K562 (cell line): ENCODE results near the gene BRCC3. TPM values are rescaled to one million over a fixed set of nuclear protein-coding genes. Genes with fewer than 3 reads are reported as not detected.

Experiments used
- BRD4 ChIP-seq: fragments of 200-600 bp; sonication (generic); IDR thresholded peaks from 2 replicates; pipeline ENCODE4 v1.6.1; 2017; ENCODE audit warnings: inconsistent platforms
- DIDO1 ChIP-seq: fragments of 450-650 bp; IDR thresholded peaks from 2 replicates; pipeline ENCODE4 v1.6.1; 2016; ENCODE audit warnings: low read depth, missing biosample characterization, missing genetic modification characterization
- HDAC8 ChIP-seq: fragments of 450-650 bp; IDR thresholded peaks from 2 replicates; pipeline ENCODE4 v1.6.1; 2016; ENCODE audit warnings: mild to moderate bottlenecking, missing genetic modification characterization, moderate library complexity, missing compliant biosample characterization
- KDM1A ChIP-seq, 2 experiments: fragments of 450-650 bp; IDR thresholded peaks; 2 replicates each; pipeline ENCODE4 v1.6.1; 2016; ENCODE audit warnings: mild to moderate bottlenecking in 2 of 2
- KLF6 ChIP-seq: fragments of 250-450 bp; sonication (Bioruptor Pico); IDR thresholded peaks from 2 replicates; pipeline ENCODE4 v1.4.0; 2020; ENCODE audit warnings: mild to moderate bottlenecking, moderate library complexity, borderline replicate concordance
- MAFG ChIP-seq: fragments of 450-650 bp; conservative IDR thresholded peaks from 2 replicates; pipeline ENCODE4 v1.6.1; 2016; ENCODE audit warnings: missing genetic modification characterization, missing compliant biosample characterization
- MTA3 ChIP-seq: fragments of 450-650 bp; formaldehyde crosslinking; IDR thresholded peaks from 2 replicates; pipeline ENCODE4 v1.6.1; 2017; ENCODE audit warnings: mild to moderate bottlenecking, borderline replicate concordance
- NBN ChIP-seq: fragments of 450-650 bp; IDR thresholded peaks from 2 replicates; pipeline ENCODE4 v1.6.1; 2016; ENCODE audit warnings: low read depth, mild to moderate bottlenecking
- NFXL1 ChIP-seq: fragments of 450-650 bp; formaldehyde crosslinking; IDR thresholded peaks from 2 replicates; pipeline ENCODE4 v1.4.0; 2021; ENCODE audit warnings: mild to moderate bottlenecking
- NR2C1 ChIP-seq, 2 experiments: fragments of 450-650 bp; IDR thresholded peaks; 2 replicates each; pipeline ENCODE4 v1.6.1; 2017; ENCODE audit warnings: mild to moderate bottlenecking in 2 of 2, antibody characterized with exemption in 1 of 2, inconsistent platforms in 1 of 2, missing compliant biosample characterization in 1 of 2, missing genetic modification characterization in 1 of 2
- RBM25 ChIP-seq: fragments of 200-400 bp; formaldehyde crosslinking; IDR thresholded peaks from 2 replicates; pipeline ENCODE4 v1.6.1; 2018; ENCODE audit warnings: low read length, low read depth, moderate library complexity; ENCODE audit not compliant: severe bottlenecking
- SMARCA4 ChIP-seq: fragments of 450-650 bp; IDR thresholded peaks from 2 replicates; pipeline ENCODE4 v1.6.1; 2016
- SMC3 ChIP-seq: conservative IDR thresholded peaks from 2 replicates; pipeline ENCODE4 v1.6.1; 2011; ENCODE audit warnings: low read depth, low read length, improper control_type of control experiment; ENCODE audit not compliant: insufficient read depth
- SPI1 ChIP-seq: IDR thresholded peaks from 2 replicates; pipeline ENCODE4 v1.6.1; 2011; ENCODE audit warnings: low read depth, low read length, control low read depth, borderline replicate concordance
- TRIM24 ChIP-seq, 2 experiments: fragments of 450-650 bp; IDR thresholded peaks; 2 replicates each; pipeline ENCODE4 v1.6.1; 2016
- XRCC5 ChIP-seq: fragments of 200-400 bp; formaldehyde crosslinking; IDR thresholded peaks from 2 replicates; pipeline ENCODE4 v1.6.1; 2017; ENCODE audit warnings: low read depth, mild to moderate bottlenecking, low read length
- ZBTB17 ChIP-seq: fragments of 450-650 bp; formaldehyde crosslinking; IDR thresholded peaks from 2 replicates; pipeline ENCODE4 v1.4.0; 2020; ENCODE audit warnings: mild to moderate bottlenecking
- ZC3H4 ChIP-seq: sonication (generic); formaldehyde crosslinking; IDR thresholded peaks from 2 replicates; pipeline ENCODE4 v1.9.0; 2021; ENCODE audit warnings: missing genetic modification reagents, borderline replicate concordance
- ZKSCAN8 ChIP-seq: fragments of 200-800 bp; sonication (Bioruptor generic); IDR thresholded peaks from 2 replicates; pipeline ENCODE4 v1.6.1; 2016; ENCODE audit warnings: missing genetic modification characterization, missing compliant biosample characterization
- ZNF197 ChIP-seq: fragments of 200-800 bp; sonication (Bioruptor generic); IDR thresholded peaks from 2 replicates; pipeline ENCODE4 v1.6.1; 2016; ENCODE audit warnings: low read depth, missing genetic modification characterization, missing compliant biosample characterization
- ZNF561 ChIP-seq: fragments of 450-650 bp; formaldehyde crosslinking; conservative IDR thresholded peaks from 2 replicates; pipeline ENCODE4 v1.4.0; 2020; ENCODE audit warnings: mild to moderate bottlenecking, moderate library complexity
- ZNF589 ChIP-seq: fragments of 200-800 bp; sonication (Bioruptor generic); IDR thresholded peaks from 2 replicates; pipeline ENCODE4 v1.6.1; 2016; ENCODE audit warnings: low read depth, missing genetic modification characterization, missing compliant biosample characterization
- polyA plus RNA-seq, 8 experiments: library from polyadenylated mRNA; depleted of rRNA in 4 of 8; stranded (reverse) in 5 of 8; unstranded in 3 of 8; fragments of >200 nt; fragmentation: Nextera tagmentation in 2 of 8; fragmentation: Illumina TruSeq in 1 of 8; extraction: Ambion mirVana in 2 of 8; extraction: Trizol in 1 of 8; gene quantifications; 2 replicates each; pipeline versions ENCODE4 v1.2.1 to v1.2.3, GENCODE V29; 2011 to 2014; ENCODE audit warnings: inconsistent platforms in 1 of 8, missing spikeins in 1 of 8
- total RNA-seq, 7 experiments: library from RNA; depleted of rRNA in 6 of 7; stranded (reverse); fragments of >200 nt in 6 of 7; fragmentation: Illumina TruSeq in 2 of 7; extraction: Trizol in 2 of 7; gene quantifications; 2 replicates each; pipeline versions ENCODE4 v1.2.1 to v1.2.3, GENCODE V29; 2011 to 2021; ENCODE audit warnings: low replicate concordance in 1 of 7
- TF ChIP-seq, protein P1 (sequence below): fragments of 450-650 bp; conservative IDR thresholded peaks from 2 replicates; pipeline ENCODE4 v1.6.1; 2016; ENCODE audit warnings: missing genetic modification characterization, low read depth, mild to moderate bottlenecking, control low read depth, missing compliant biosample characterization
- TF ChIP-seq, protein P2 (sequence below): sonication (generic); formaldehyde crosslinking; IDR thresholded peaks from 2 replicates; pipeline ENCODE4 v1.5.0; 2020; ENCODE audit warnings: missing genetic modification reagents
- TF ChIP-seq, protein P3 (sequence below): fragments of 450-650 bp; IDR thresholded peaks from 2 replicates; pipeline ENCODE4 v1.7.1; 2018; ENCODE audit warnings: mild to moderate bottlenecking, low read depth; ENCODE audit not compliant: partially characterized antibody

Gene BRCC3
- total and polyA plus RNA-seq, 9 of the 15 experiments (the other 6 are each of a cell fraction or from before 2014, with no cell fraction given), result 9.6 to 44.8 (median 26.7) TPM

DNA sequence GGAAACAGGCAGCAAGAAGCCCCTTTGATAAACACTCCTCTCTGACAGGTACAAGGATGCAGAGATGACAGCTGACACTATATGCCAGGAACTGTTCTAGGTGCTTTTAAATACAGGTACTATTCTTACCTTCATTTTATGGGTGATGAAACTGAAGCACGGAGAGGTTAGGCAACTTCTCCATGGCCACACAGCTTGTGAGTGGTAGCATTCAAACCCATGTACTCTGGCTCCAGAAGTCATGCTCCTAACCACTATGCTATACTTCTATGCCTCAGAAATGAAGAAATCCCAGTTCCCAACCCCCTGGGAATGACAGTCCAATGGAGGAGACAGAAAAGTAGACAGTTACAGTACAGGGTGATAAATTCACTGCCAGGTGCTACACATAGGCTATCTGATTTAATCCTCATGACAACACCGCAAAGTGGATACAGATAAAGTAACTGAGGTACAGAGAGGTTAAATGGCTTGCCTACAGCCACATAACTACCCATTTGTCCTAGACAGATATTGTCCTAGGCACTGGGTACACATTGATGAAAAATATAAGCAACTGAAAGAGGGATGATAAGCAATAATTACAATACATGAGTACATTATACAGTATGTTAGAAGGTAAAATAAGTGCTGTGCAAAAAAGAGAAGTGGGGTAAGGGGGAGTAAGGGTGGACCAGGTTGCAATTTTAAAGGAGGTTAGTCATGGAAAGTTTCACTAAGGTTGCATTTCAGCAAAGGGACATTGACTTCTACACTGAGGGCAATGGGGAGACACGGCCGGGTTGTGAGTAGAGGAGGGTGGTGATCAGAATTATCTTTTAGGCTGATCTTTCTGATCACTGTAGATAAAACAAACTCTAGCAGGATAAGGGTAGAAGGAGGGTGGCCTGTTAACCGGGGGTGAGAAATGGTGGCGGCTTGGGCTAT, 47.1 kb upstream of the BRCC3 start (continued):
- TF ChIP-seq, protein P1, sequence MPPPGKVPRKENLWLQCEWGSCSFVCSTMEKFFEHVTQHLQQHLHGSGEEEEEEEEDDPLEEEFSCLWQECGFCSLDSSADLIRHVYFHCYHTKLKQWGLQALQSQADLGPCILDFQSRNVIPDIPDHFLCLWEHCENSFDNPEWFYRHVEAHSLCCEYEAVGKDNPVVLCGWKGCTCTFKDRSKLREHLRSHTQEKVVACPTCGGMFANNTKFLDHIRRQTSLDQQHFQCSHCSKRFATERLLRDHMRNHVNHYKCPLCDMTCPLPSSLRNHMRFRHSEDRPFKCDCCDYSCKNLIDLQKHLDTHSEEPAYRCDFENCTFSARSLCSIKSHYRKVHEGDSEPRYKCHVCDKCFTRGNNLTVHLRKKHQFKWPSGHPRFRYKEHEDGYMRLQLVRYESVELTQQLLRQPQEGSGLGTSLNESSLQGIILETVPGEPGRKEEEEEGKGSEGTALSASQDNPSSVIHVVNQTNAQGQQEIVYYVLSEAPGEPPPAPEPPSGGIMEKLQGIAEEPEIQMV, result no peak
- TF ChIP-seq KDM1A (IDR thresholded peaks at IDR 0.05), result peak; percentile 25 to 56; a peak in 1 of 4 replicates
- TF ChIP-seq DIDO1, result no peak
- TF ChIP-seq NR2C1 (IDR thresholded peaks at IDR 0.05), result no peak
- no peak for TF ChIP-seq NR2C1 (tag; IDR thresholded peaks at IDR 0.05)
- no peak for TF ChIP-seq ZNF197 (CRISPR knock-in tag)
- TF ChIP-seq, protein P2, sequence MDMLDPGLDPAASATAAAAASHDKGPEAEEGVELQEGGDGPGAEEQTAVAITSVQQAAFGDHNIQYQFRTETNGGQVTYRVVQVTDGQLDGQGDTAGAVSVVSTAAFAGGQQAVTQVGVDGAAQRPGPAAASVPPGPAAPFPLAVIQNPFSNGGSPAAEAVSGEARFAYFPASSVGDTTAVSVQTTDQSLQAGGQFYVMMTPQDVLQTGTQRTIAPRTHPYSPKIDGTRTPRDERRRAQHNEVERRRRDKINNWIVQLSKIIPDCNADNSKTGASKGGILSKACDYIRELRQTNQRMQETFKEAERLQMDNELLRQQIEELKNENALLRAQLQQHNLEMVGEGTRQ (CRISPR knock-in tag), result no peak
- TF ChIP-seq, protein P3, sequence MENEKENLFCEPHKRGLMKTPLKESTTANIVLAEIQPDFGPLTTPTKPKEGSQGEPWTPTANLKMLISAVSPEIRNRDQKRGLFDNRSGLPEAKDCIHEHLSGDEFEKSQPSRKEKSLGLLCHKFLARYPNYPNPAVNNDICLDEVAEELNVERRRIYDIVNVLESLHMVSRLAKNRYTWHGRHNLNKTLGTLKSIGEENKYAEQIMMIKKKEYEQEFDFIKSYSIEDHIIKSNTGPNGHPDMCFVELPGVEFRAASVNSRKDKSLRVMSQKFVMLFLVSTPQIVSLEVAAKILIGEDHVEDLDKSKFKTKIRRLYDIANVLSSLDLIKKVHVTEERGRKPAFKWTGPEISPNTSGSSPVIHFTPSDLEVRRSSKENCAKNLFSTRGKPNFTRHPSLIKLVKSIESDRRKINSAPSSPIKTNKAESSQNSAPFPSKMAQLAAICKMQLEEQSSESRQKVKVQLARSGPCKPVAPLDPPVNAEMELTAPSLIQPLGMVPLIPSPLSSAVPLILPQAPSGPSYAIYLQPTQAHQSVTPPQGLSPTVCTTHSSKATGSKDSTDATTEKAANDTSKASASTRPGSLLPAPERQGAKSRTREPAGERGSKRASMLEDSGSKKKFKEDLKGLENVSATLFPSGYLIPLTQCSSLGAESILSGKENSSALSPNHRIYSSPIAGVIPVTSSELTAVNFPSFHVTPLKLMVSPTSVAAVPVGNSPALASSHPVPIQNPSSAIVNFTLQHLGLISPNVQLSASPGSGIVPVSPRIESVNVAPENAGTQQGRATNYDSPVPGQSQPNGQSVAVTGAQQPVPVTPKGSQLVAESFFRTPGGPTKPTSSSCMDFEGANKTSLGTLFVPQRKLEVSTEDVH, result no peak
- TF ChIP-seq XRCC5, result no peak
- TF ChIP-seq KLF6 (CRISPR knock-in tag), result no peak
- TF ChIP-seq ZC3H4 (CRISPR knock-in tag), result no peak
- TF ChIP-seq BRD4, result no peak
- no peak for TF ChIP-seq SMC3
- no peak for TF ChIP-seq NBN
- no peak for TF ChIP-seq ZNF561 (CRISPR knock-in tag)
- no peak for TF ChIP-seq HDAC8 (tag)
- no peak for TF ChIP-seq TRIM24 (IDR thresholded peaks at IDR 0.05)
- no peak for TF ChIP-seq MTA3
- no peak for TF ChIP-seq NFXL1 (CRISPR knock-in tag)
- peak; percentile 77 for TF ChIP-seq RBM25
- TF ChIP-seq SMARCA4, result peak; percentile 26; the same call in 1 of the 2 replicates
- TF ChIP-seq ZNF589 (CRISPR knock-in tag), result no peak
- TF ChIP-seq ZKSCAN8 (CRISPR knock-in tag), result no peak
- TF ChIP-seq SPI1, result peak; percentile 70; the same call in 1 of the 2 replicates
- TF ChIP-seq ZBTB17 (CRISPR knock-in tag), result no peak
- no peak for TF ChIP-seq MAFG (tag)
